Progenitor cell of endocrine pancreas (in vitro differentiated cells): Measurements from ENCODE around the gene SLC9A3. TPM values are rescaled to one million over a fixed set of nuclear protein-coding genes. Genes with fewer than 3 reads are reported as not detected.

ENCODE experiments used
- DNase-seq: peaks from one replicate; pipeline ENCODE4 v3.0.0; 2021; ENCODE audit warnings: low spot score; ENCODE audit not compliant: unreplicated experiment
- H3K27ac Mint-ChIP-seq: 2 replicates; pipeline ENCODE4 v1.8.0; 2021; ENCODE audit warnings: mild to moderate bottlenecking, moderate library complexity, mixed read lengths
- H3K27me3 Mint-ChIP-seq: 2 replicates; pipeline ENCODE4 v1.8.0; 2021; ENCODE audit warnings: mixed read lengths
- H3K36me3 Mint-ChIP-seq: 2 replicates; pipeline ENCODE4 v1.8.0; 2022; ENCODE audit warnings: mixed read lengths; ENCODE audit not compliant: insufficient read depth
- H3K4me1 Mint-ChIP-seq: 2 replicates; pipeline ENCODE4 v1.8.0; 2021; ENCODE audit warnings: low read depth, mixed read lengths
- H3K4me3 Mint-ChIP-seq: 2 replicates; pipeline ENCODE4 v1.8.0; 2021; ENCODE audit warnings: low read depth, mild to moderate bottlenecking, moderate library complexity, mixed read lengths
- H3K9me3 Mint-ChIP-seq: 2 replicates; pipeline ENCODE4 v1.8.0; 2021; ENCODE audit warnings: low read depth, mixed read lengths
- CTCF ChIP-seq: fragments of 200-600 bp; sonication (generic); IDR thresholded peaks from one replicate; pipeline ENCODE4 v1.5.0; 2021; ENCODE audit warnings: antibody characterized with exemption, mild to moderate bottlenecking; ENCODE audit not compliant: unreplicated experiment
- total RNA-seq: library from RNA; stranded (reverse); gene quantifications from 2 replicates; pipeline ENCODE4 v1.2.1, GENCODE V29; 2021

The SLC9A3 gene
- total RNA-seq, 1 donor from 2014 or later, result 1.7 TPM

DNA sequence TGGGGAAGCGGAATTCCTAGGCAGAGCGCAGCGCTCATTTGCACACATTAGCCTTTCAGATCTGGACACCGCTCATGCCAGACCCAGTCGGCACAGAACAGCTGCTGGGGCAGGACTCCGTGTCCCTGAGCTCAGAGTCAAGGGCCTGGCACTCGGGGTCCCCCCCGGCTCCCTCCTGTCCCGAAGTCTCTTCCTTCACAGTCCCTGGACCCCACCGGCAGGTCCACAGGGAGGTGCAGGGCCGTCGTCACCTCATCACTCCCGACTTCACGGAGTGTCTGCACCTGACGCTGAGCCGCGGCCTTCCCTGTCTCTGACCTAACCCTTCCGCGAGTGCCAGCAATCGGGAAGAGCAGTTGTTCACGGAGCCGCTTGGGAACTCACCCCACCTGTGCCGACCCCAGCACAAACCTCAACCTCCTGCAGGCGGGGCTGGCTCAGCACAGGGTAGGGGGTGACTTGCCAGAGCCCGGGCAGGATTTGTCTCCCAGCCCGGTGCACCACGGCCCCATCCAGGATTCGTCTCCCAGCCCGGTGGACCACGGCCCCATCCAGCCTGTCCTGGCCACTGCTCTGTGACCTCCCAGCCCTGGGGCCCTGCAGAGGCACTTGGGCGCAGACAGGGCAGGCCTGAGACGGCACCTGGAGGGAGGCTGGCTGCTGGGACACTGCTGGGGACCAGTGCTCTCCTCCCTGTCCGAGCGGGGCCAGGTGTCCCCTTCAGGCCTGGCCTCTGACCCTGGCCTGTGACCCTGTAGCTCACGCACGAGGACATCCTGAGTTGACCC is 9.9 kb upstream of the SLC9A3 start:
- no peak for TF ChIP-seq CTCF
- Mint-ChIP-seq H3K9me3 (no peaks in the 10 kb centered on the region), H3K36me3 (no peaks in the 10 kb centered on the region), H3K4me1 (peaks cover 14% of the 10 kb centered on the region), H3K27ac (no peak overlapping the region), H3K27me3 (peaks cover 48% of the 10 kb centered on the region), H3K4me3 (no peak overlapping the region)
- no peak for DNase-seq

GRCh38 chr5:533243-533954 is 9.2 kb upstream of the SLC9A3 start:
- TF ChIP-seq CTCF, result no peak
- peaks cover 14% of the 10 kb centered on the region for H3K4me1 Mint-ChIP-seq
- peaks cover 48% of the 10 kb centered on the region for H3K27me3 Mint-ChIP-seq
- H3K9me3 Mint-ChIP-seq, result no peaks in the 10 kb centered on the region
- no peaks in the 10 kb centered on the region for H3K36me3 Mint-ChIP-seq
- peak overlapping the region; percentile 80 for H3K27ac Mint-ChIP-seq
- no peak for DNase-seq
- H3K4me3 Mint-ChIP-seq, result no peak overlapping the region

GRCh38 chr5:532521-533242 is 8.4 kb upstream of the SLC9A3 start:
- DNase-seq, result no peak
- no peak for TF ChIP-seq CTCF
- Mint-ChIP-seq H3K4me3 (no peak overlapping the region), H3K9me3 (no peaks in the 10 kb centered on the region), H3K4me1 (peaks cover 14% of the 10 kb centered on the region), H3K27ac (peak overlapping the region; percentile 80), H3K36me3 (no peaks in the 10 kb centered on the region), H3K27me3 (peaks cover 46% of the 10 kb centered on the region)

- no peak overlapping the region for H3K4me3 Mint-ChIP-seq
- H3K27ac Mint-ChIP-seq, result no peak overlapping the region
- TF ChIP-seq CTCF, result no peak
- DNase-seq, result no peak
- no peaks in the 10 kb centered on the region for H3K36me3 Mint-ChIP-seq
- no peaks in the 10 kb centered on the region for H3K9me3 Mint-ChIP-seq
- peaks cover 49% of the 10 kb centered on the region for H3K27me3 Mint-ChIP-seq
- H3K4me1 Mint-ChIP-seq, result peaks cover 14% of the 10 kb centered on the region
These were observed 7.6 kb upstream of the SLC9A3 start for GRCh38 chr5:531749-532315.

GRCh38 chr5:531101-531748 is 7.0 kb upstream of the SLC9A3 start:
- Mint-ChIP-seq H3K27ac (no peak overlapping the region), H3K4me3 (no peak overlapping the region), H3K27me3 (peaks cover 49% of the 10 kb centered on the region), H3K36me3 (no peaks in the 10 kb centered on the region), H3K4me1 (peaks cover 10% of the 10 kb centered on the region), H3K9me3 (no peaks in the 10 kb centered on the region)
- no peak for TF ChIP-seq CTCF
- DNase-seq, result no peak
